Raji (cell line): ENCODE results near the gene ZBTB46.

ENCODE experiments used
- POLR2A ChIP-seq: IDR thresholded peaks from 2 replicates; pipeline ENCODE4 v1.6.1; 2011; ENCODE audit warnings: low read depth, low read length, control low read depth; ENCODE audit not compliant: insufficient read depth

Gene ZBTB46

GRCh38 chr20:63708301-63709148 is 122.5 kb downstream of the ZBTB46 start:
- TF ChIP-seq POLR2A: no peak

- TF ChIP-seq POLR2A: peak; percentile 69
Observed at GRCh38 chr20:63707558-63708300, 123.3 kb downstream of the ZBTB46 start, which contains the start of the genes ARFRP1 and ZGPAT. TSS of gene ARFRP1 (minus strand) at chr20:63707976. CDS start at chr20:63707091, 885 bp downstream. TSS of gene ZGPAT (plus strand) at chr20:63708039. CDS start at chr20:63708581, 542 bp downstream.

- peak; percentile 26; the same call in 1 of the 2 replicates for TF ChIP-seq POLR2A
Observed at GRCh38 chr20:63706852-63707557, 124.1 kb downstream of the ZBTB46 start.

GRCh38 chr20:63706027-63706695 is 124.9 kb downstream of the ZBTB46 start:
- no peak for TF ChIP-seq POLR2A

GRCh38 chr20:63705232-63706026 is 125.6 kb downstream of the ZBTB46 start:
- TF ChIP-seq POLR2A: no peak

GRCh38 chr20:63704749-63705117 is 126.3 kb downstream of the ZBTB46 start:
- TF ChIP-seq POLR2A: no peak

GRCh38 chr20:63703976-63704748 is 126.9 kb downstream of the ZBTB46 start:
- no peak for TF ChIP-seq POLR2A

GRCh38 chr20:63703471-63703975 is 127.5 kb downstream of the ZBTB46 start:
- TF ChIP-seq POLR2A: no peak

- TF ChIP-seq POLR2A: peak; percentile 24; the same call in 1 of the 2 replicates
Observed at GRCh38 chr20:63702751-63703470, 128.2 kb downstream of the ZBTB46 start.

- TF ChIP-seq POLR2A: peak; percentile 44; the same call in 1 of the 2 replicates
Observed at GRCh38 chr20:63702036-63702665, 128.9 kb downstream of the ZBTB46 start.

- peak; percentile 42; the same call in 1 of the 2 replicates for TF ChIP-seq POLR2A
Observed at GRCh38 chr20:63701329-63702035, 129.6 kb downstream of the ZBTB46 start.
